ENCODE data around the gene PCDHB15. TPM values are rescaled to one million over a fixed set of nuclear protein-coding genes. Genes with fewer than 3 reads are reported as not detected.
"Not testable (repeated sequence)": the region's sequence is repeated elsewhere in the genome, so short reads cannot be mapped to it uniquely, and the experiment has no call there.

The PCDHB15 gene
- total RNA-seq, 1 donor from 2014 or later: 2.8 TPM

- no peaks in the 10 kb centered on the region for H3K4me1 ChIP-seq
- no peak for TF ChIP-seq CTCF (IDR thresholded peaks at IDR 0.05)
- ATAC-seq: no peak
- H3K9me3 ChIP-seq: peaks cover 91% of the 10 kb centered on the region
- no peak overlapping the region for H3K4me3 ChIP-seq
- no peak overlapping the region for H3K27ac ChIP-seq
- H3K27me3 ChIP-seq (ENCODE audit: low read depth): no peaks in the 10 kb centered on the region
- intact Hi-C loops (cut with DNase I): no loop called here
- H3K36me3 ChIP-seq: no peaks in the 10 kb centered on the region
- no peak for DNase-seq
These were observed 8.5 kb upstream of the PCDHB15 start for GRCh38 chr5:141236516-141237313.

GRCh38 chr5:141241496-141241895 is 3.7 kb upstream of the PCDHB15 start:
- no peak overlapping the region for H3K27ac ChIP-seq
- no peak for ATAC-seq
- H3K4me1 ChIP-seq: no peaks in the 10 kb centered on the region
- H3K27me3 ChIP-seq (ENCODE audit: low read depth): no peaks in the 10 kb centered on the region
- H3K36me3 ChIP-seq: no peaks in the 10 kb centered on the region
- TF ChIP-seq CTCF (IDR thresholded peaks at IDR 0.05): no peak
- H3K9me3 ChIP-seq: peaks cover 90% of the 10 kb centered on the region
- no peak overlapping the region for H3K4me3 ChIP-seq
- peak; percentile 37 for DNase-seq
- intact Hi-C loops (cut with DNase I): no loop called here

- H3K27me3 ChIP-seq (ENCODE audit: low read depth); intact Hi-C loops (cut with DNase I); DNase-seq; H3K36me3 ChIP-seq; H3K4me3 ChIP-seq; H3K27ac ChIP-seq; ATAC-seq; H3K4me1 ChIP-seq: not testable (repeated sequence)
- peaks cover 95% of the 10 kb centered on the region for H3K9me3 ChIP-seq
These were observed 1.8 kb downstream of the PCDHB15 start for GRCh38 chr5:141246971-141247370.

DNA sequence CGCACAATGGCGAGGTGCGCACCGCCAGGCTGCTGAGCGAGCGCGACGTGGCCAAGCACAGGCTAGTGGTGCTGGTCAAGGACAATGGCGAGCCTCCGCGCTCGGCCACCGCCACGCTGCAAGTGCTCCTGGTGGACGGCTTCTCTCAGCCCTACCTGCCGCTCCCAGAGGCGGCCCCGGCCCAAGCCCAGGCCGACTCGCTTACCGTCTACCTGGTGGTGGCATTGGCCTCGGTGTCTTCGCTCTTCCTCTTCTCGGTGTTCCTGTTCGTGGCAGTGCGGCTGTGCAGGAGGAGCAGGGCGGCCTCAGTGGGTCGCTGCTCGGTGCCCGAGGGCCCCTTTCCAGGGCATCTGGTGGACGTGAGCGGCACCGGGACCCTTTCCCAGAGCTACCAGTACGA is 2.2 kb downstream of the PCDHB15 start:
- DNase-seq; H3K4me1 ChIP-seq; ATAC-seq; H3K27me3 ChIP-seq (ENCODE audit: low read depth); H3K4me3 ChIP-seq; H3K36me3 ChIP-seq; H3K27ac ChIP-seq; intact Hi-C loops (cut with DNase I): not testable (repeated sequence)
- H3K9me3 ChIP-seq: peaks cover 97% of the 10 kb centered on the region

DNA sequence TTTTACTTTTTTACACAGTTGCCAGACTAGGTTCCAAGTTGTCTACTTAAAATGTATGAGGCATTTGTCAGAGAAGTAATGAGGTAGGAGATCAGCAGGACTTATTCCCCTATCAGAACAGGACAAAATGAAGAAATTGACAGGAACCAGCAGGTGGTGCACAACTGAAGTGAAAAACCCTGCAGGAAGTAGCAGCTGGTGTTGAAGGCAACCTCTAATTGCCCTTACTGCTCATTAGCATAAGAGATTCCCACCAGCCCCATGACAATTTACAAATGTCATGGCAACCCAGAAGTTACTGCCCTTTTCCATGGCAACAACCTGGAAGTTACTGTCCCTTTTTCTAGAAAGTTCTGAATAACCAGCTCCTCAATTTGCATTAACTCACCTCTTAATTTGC is 5.4 kb downstream of the PCDHB15 start:
- intact Hi-C loops (cut with DNase I): no loop called here
- no peak overlapping the region for H3K4me3 ChIP-seq
- H3K36me3 ChIP-seq: no peaks in the 10 kb centered on the region
- peaks cover 98% of the 10 kb centered on the region for H3K9me3 ChIP-seq
- DNase-seq: no peak
- no peak for ATAC-seq
- TF ChIP-seq CTCF (IDR thresholded peaks at IDR 0.05): no peak
- H3K27ac ChIP-seq: no peak overlapping the region
- H3K27me3 ChIP-seq (ENCODE audit: low read depth): no peaks in the 10 kb centered on the region
- H3K4me1 ChIP-seq: no peaks in the 10 kb centered on the region

DNA sequence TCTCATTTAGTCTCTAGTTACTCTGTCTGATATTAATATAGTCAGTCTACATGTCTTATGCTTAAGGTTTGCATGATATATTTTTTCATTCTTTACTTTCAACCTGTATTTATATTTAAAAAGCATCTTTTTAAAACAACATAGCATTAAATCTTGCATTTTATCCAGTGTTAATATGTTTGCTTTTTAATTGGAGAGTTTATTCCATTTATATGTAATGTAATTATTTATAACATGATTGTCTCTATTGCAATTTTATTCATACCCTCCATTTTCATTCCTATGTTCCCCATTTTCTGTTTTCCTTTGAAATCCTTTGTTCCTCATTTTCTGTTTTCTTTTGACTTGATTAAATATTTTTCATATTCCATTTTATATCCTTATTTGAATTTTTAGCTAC is 13.3 kb downstream of the PCDHB15 start:
- no peak overlapping the region for H3K27ac ChIP-seq
- H3K4me3 ChIP-seq: no peak overlapping the region
- no peak for TF ChIP-seq CTCF (IDR thresholded peaks at IDR 0.05)
- H3K9me3 ChIP-seq: peaks cover 100% of the 10 kb centered on the region
- DNase-seq (no peak), ATAC-seq (no peak)
- intact Hi-C loops (cut with DNase I): no loop called here
- H3K4me1 ChIP-seq: no peaks in the 10 kb centered on the region
- no peaks in the 10 kb centered on the region for H3K27me3 ChIP-seq (ENCODE audit: low read depth)
- H3K36me3 ChIP-seq: no peaks in the 10 kb centered on the region

Data from lower lobe of right lung (tissue), 2 donors.